Neural progenitor cell (in vitro differentiated cells): ENCODE results near the gene F8. TPM values are rescaled to one million over a fixed set of nuclear protein-coding genes. Genes with fewer than 3 reads are reported as not detected.
"Not testable (repeated sequence)": the region's sequence is repeated elsewhere in the genome, so short reads cannot be mapped to it uniquely, and the experiment has no call there.

ENCODE experiments used
- DNase-seq: peaks from one replicate; pipeline ENCODE4 v3.0.0-alpha.2; 2016; ENCODE audit warnings: low spot score
- H2AFZ ChIP-seq: fragments of 200-600 bp; sonication (generic); replicated peaks from 2 replicates; pipeline ENCODE4 v1.6.1; 2016; ENCODE audit warnings: antibody characterized with exemption
- H3F3A ChIP-seq: fragments of 200-600 bp; sonication (generic); 2 replicates; pipeline ENCODE4 v1.6.1; 2016; ENCODE audit warnings: antibody characterized with exemption, low read depth
- H3K27ac ChIP-seq: fragments of 200-600 bp; sonication (generic); 2 replicates; pipeline ENCODE4 v1.5.1; 2016; ENCODE audit warnings: mild to moderate bottlenecking
- H3K27me3 ChIP-seq: fragments of 200-600 bp; sonication (generic); 2 replicates; pipeline ENCODE4 v1.6.1; 2016; ENCODE audit warnings: mild to moderate bottlenecking, moderate library complexity
- H3K36me3 ChIP-seq: fragments of 200-600 bp; sonication (generic); 2 replicates; pipeline ENCODE4 v1.5.1; 2016
- H3K4me1 ChIP-seq: fragments of 200-600 bp; sonication (generic); 2 replicates; pipeline ENCODE4 v1.6.1; 2016; ENCODE audit warnings: mixed run types
- H3K4me2 ChIP-seq: fragments of 200-600 bp; sonication (generic); 2 replicates; pipeline ENCODE4 v1.6.1; 2016
- H3K4me3 ChIP-seq: fragments of 200-600 bp; sonication (generic); 2 replicates; pipeline ENCODE4 v1.5.1; 2016
- H3K79me2 ChIP-seq: fragments of 200-600 bp; sonication (generic); 2 replicates; pipeline ENCODE4 v1.6.1; 2016; ENCODE audit warnings: low read depth
- H3K9ac ChIP-seq: fragments of 200-600 bp; sonication (generic); 2 replicates; pipeline ENCODE4 v1.6.1; 2016
- H3K9me3 ChIP-seq: fragments of 200-600 bp; sonication (generic); 2 replicates; pipeline ENCODE4 v1.5.1; 2016; ENCODE audit warnings: low read depth
- H4K20me1 ChIP-seq: fragments of 200-600 bp; sonication (generic); 2 replicates; pipeline ENCODE4 v1.6.1; 2016; ENCODE audit warnings: low read depth
- H3K27ac Mint-ChIP-seq: 3 replicates; pipeline ENCODE4 v1.8.0; 2021; ENCODE audit warnings: mixed read lengths
- H3K27me3 Mint-ChIP-seq: 2 replicates; pipeline ENCODE4 v1.8.0; 2022; ENCODE audit warnings: low read depth, mild to moderate bottlenecking, inconsistent platforms, moderate library complexity, mixed read lengths; ENCODE audit not compliant: insufficient read depth
- H3K36me3 Mint-ChIP-seq: 3 replicates; pipeline ENCODE4 v1.8.0; 2021; ENCODE audit warnings: mixed read lengths
- H3K4me1 Mint-ChIP-seq: 3 replicates; pipeline ENCODE4 v1.8.0; 2021; ENCODE audit warnings: mixed read lengths
- H3K4me3 Mint-ChIP-seq: 3 replicates; pipeline ENCODE4 v1.8.0; 2021; ENCODE audit warnings: mild to moderate bottlenecking, moderate library complexity, mixed read lengths
- H3K9me3 Mint-ChIP-seq: 3 replicates; pipeline ENCODE4 v1.8.0; 2020; ENCODE audit warnings: mixed read lengths
- EZH2 ChIP-seq: fragments of 200-600 bp; sonication (generic); IDR thresholded peaks from 2 replicates; pipeline ENCODE4 v1.6.1; 2017; ENCODE audit warnings: antibody characterized with exemption, mild to moderate bottlenecking, moderate library complexity
- EZH2phosphoT487 ChIP-seq: fragments of 200-600 bp; sonication (generic); IDR thresholded peaks from 2 replicates; pipeline ENCODE4 v1.6.1; 2017; ENCODE audit warnings: antibody characterized with exemption
- total RNA-seq: library from RNA; depleted of rRNA; stranded (reverse); fragments of >200 nt; gene quantifications from 2 replicates; pipeline ENCODE4 v1.2.3, GENCODE V29; 2015; ENCODE audit warnings: low replicate concordance
- TF ChIP-seq, protein P1 (sequence below): fragments of 200-600 bp; sonication (generic); IDR thresholded peaks from 2 replicates; pipeline ENCODE4 v1.5.1; 2017; ENCODE audit warnings: antibody characterized with exemption, mild to moderate bottlenecking

The F8 gene
- total RNA-seq, 1 donor from 2014 or later = 4.8 TPM

DNA sequence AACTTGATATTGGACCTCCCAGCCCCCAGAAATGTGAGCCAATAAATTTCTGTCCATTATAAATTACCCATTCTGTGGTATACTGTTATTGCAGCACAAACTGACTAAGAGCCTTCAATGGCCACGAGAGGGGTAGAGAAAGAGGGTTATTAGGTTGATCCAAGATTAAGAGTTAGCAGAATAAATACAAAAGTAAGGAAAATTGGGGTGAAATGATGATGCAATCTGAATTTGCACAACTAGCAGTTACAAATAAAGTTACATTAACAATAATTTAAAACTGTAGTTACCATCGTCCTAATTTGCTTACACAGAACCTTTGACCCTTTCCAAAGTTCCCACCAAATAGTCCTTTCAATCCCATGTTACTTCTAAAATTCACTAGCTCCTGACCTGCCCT, 54.2 kb downstream of the F8 start:
- no peak overlapping the region for H3K4me3 Mint-ChIP-seq
- Histone ChIP-seq H3K4me1 (no peaks in the 10 kb centered on the region), H3K27me3 (no peaks in the 10 kb centered on the region), H3K9ac (no peak overlapping the region), H3K36me3 (no peaks in the 10 kb centered on the region), H3K4me3 (no peak overlapping the region), H4K20me1 (no peaks in the 10 kb centered on the region), H3K79me2 (no peaks in the 10 kb centered on the region), H3F3A (no peaks in the 10 kb centered on the region), H2AFZ (no peak overlapping the region), H3K4me2 (no peak overlapping the region), H3K9me3 (peaks cover 4% of the 10 kb centered on the region), H3K27ac (no peak overlapping the region)
- H3K27ac Mint-ChIP-seq = no peak overlapping the region
- no peaks in the 10 kb centered on the region for H3K36me3 Mint-ChIP-seq
- DNase-seq = no peak
- TF ChIP-seq EZH2 = no peak
- no peak for TF ChIP-seq EZH2phosphoT487
- TF ChIP-seq, protein P1, sequence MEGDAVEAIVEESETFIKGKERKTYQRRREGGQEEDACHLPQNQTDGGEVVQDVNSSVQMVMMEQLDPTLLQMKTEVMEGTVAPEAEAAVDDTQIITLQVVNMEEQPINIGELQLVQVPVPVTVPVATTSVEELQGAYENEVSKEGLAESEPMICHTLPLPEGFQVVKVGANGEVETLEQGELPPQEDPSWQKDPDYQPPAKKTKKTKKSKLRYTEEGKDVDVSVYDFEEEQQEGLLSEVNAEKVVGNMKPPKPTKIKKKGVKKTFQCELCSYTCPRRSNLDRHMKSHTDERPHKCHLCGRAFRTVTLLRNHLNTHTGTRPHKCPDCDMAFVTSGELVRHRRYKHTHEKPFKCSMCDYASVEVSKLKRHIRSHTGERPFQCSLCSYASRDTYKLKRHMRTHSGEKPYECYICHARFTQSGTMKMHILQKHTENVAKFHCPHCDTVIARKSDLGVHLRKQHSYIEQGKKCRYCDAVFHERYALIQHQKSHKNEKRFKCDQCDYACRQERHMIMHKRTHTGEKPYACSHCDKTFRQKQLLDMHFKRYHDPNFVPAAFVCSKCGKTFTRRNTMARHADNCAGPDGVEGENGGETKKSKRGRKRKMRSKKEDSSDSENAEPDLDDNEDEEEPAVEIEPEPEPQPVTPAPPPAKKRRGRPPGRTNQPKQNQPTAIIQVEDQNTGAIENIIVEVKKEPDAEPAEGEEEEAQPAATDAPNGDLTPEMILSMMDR = no peak
- H3K9me3 Mint-ChIP-seq = peaks cover 3% of the 10 kb centered on the region
- H3K4me1 Mint-ChIP-seq = no peaks in the 10 kb centered on the region
- no peaks in the 10 kb centered on the region for H3K27me3 Mint-ChIP-seq

DNA sequence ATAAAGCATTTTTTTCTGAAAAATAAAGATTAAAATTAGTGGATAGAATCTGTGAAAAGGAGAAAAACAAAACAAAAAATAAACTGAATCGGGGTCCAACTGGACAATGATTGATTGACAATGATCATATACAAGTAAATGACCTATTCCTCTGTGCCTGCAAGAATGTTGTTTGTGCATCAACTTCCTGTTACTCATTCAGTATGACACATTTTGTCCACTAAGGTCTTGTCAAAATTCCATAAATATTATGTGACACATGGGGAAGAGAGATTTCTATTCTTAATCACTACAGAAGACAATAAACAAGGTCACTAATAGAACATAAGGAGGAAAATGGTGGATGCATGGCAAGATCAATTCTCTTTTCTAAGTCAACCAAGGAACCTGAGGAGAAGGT, 54.9 kb downstream of the F8 start:
- Histone ChIP-seq H2AFZ (no peak overlapping the region), H3K27ac (no peak overlapping the region), H3K9ac (no peak overlapping the region), H3F3A (no peaks in the 10 kb centered on the region), H3K4me1 (no peaks in the 10 kb centered on the region), H3K4me2 (no peak overlapping the region), H3K9me3 (peaks cover 4% of the 10 kb centered on the region), H3K36me3 (no peaks in the 10 kb centered on the region), H3K27me3 (no peaks in the 10 kb centered on the region), H4K20me1 (no peaks in the 10 kb centered on the region), H3K4me3 (no peak overlapping the region), H3K79me2 (no peaks in the 10 kb centered on the region)
- DNase-seq = no peak
- peaks cover 3% of the 10 kb centered on the region for H3K9me3 Mint-ChIP-seq
- H3K27me3 Mint-ChIP-seq = no peaks in the 10 kb centered on the region
- no peaks in the 10 kb centered on the region for H3K36me3 Mint-ChIP-seq
- no peak overlapping the region for H3K4me3 Mint-ChIP-seq
- no peak overlapping the region for H3K27ac Mint-ChIP-seq
- TF ChIP-seq EZH2phosphoT487 = no peak
- TF ChIP-seq, protein P1 = no peak
- TF ChIP-seq EZH2 = no peak
- no peaks in the 10 kb centered on the region for H3K4me1 Mint-ChIP-seq

DNA sequence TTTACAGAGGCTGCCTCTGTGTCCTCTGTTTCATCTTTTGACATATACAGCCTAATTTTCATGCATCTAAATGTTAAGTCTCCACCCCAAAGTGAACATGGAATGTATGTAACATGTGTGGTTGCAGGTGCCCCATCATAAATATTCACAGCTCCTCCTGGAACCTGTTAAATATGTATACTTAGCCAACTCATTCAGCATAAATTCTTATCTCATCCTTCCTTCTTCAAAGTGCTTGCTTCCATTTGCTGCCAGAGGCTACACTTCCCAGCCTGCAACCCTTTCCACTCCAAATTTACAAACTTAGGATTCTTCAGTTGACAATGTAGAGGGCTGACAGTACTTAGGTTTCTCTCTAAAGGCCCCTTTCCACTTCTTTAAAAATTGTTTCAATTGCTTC, 60.6 kb downstream of the F8 start:
- no peak overlapping the region for H3K27ac Mint-ChIP-seq
- H3K27me3 Mint-ChIP-seq = no peaks in the 10 kb centered on the region
- no peak overlapping the region for H3K4me3 Mint-ChIP-seq
- H3K4me3 ChIP-seq = no peak overlapping the region
- H2AFZ ChIP-seq = no peak overlapping the region
- no peaks in the 10 kb centered on the region for H3K27me3 ChIP-seq
- no peaks in the 10 kb centered on the region for H3K9me3 ChIP-seq
- DNase-seq = no peak
- TF ChIP-seq, protein P1 = no peak
- TF ChIP-seq EZH2phosphoT487 = no peak
- TF ChIP-seq EZH2 = no peak
- H3K4me1 ChIP-seq = no peaks in the 10 kb centered on the region
- H3K79me2 ChIP-seq = no peaks in the 10 kb centered on the region
- H3K9ac ChIP-seq = no peak overlapping the region
- peaks cover 2% of the 10 kb centered on the region for H3K9me3 Mint-ChIP-seq
- H3K36me3 ChIP-seq = no peaks in the 10 kb centered on the region
- H3K27ac ChIP-seq = no peak overlapping the region
- H3F3A ChIP-seq = no peaks in the 10 kb centered on the region
- H3K4me2 ChIP-seq = no peak overlapping the region
- no peaks in the 10 kb centered on the region for H4K20me1 ChIP-seq
- no peaks in the 10 kb centered on the region for H3K36me3 Mint-ChIP-seq
- H3K4me1 Mint-ChIP-seq = no peaks in the 10 kb centered on the region

DNA sequence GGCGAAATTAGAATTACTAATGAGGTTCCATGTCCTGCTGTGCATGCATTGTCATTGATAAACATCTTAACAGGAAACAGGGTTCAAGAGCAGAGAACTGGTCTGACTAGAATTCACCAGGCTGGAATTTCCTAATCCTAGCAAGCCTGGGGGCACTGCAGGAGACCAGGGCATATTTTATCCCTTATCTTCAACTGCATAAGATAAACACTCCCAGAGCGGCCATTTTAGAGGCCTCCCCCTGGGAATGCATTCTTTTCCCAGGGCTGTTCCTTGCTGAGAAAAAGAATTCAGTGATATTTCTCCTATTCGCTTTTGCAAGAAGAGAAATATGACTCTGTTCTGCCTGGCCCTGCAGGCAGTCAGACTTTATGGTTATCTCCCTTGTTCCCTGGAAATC, 66.7 kb downstream of the F8 start:
- H3K27me3 ChIP-seq, H3K27me3 Mint-ChIP-seq, H3K36me3 Mint-ChIP-seq, H3K79me2 ChIP-seq, H3K4me3 ChIP-seq, H3K9me3 ChIP-seq, H3F3A ChIP-seq, H4K20me1 ChIP-seq, H3K36me3 ChIP-seq, H3K4me2 ChIP-seq, H2AFZ ChIP-seq, H3K9ac ChIP-seq, DNase-seq, H3K4me1 ChIP-seq, H3K4me3 Mint-ChIP-seq, H3K27ac ChIP-seq, H3K4me1 Mint-ChIP-seq, H3K27ac Mint-ChIP-seq: not testable (repeated sequence)
- H3K9me3 Mint-ChIP-seq = peaks cover 13% of the 10 kb centered on the region

DNA sequence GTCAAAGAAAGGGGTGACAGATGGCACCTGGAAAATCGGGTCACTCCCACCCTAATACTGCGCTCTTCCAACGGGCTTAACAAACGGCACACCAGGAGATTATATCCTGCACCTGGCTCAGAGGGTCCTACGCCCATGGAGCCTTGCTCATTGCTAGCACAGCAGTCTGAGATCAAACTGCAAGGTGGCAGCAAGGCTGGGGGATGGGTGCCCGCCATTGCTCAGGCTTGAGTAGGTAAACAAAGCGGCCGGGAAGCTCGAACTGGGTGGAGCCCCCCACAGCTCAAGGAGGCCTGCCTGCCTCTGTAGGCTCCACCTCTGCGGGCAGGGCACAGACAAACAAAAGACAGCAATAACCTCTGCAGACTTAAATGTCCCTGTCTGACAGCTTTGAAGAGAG, 83.3 kb downstream of the F8 start:
- H3F3A ChIP-seq, H3K36me3 ChIP-seq, H2AFZ ChIP-seq, DNase-seq, H3K79me2 ChIP-seq, H4K20me1 ChIP-seq, H3K4me3 ChIP-seq, H3K27me3 ChIP-seq, H3K9me3 ChIP-seq, H3K9ac ChIP-seq, H3K27ac ChIP-seq, H3K4me2 ChIP-seq, H3K27me3 Mint-ChIP-seq, H3K27ac Mint-ChIP-seq, H3K4me3 Mint-ChIP-seq, H3K36me3 Mint-ChIP-seq, H3K4me1 ChIP-seq, H3K4me1 Mint-ChIP-seq: not testable (repeated sequence)
- H3K9me3 Mint-ChIP-seq = peaks cover 13% of the 10 kb centered on the region

DNA sequence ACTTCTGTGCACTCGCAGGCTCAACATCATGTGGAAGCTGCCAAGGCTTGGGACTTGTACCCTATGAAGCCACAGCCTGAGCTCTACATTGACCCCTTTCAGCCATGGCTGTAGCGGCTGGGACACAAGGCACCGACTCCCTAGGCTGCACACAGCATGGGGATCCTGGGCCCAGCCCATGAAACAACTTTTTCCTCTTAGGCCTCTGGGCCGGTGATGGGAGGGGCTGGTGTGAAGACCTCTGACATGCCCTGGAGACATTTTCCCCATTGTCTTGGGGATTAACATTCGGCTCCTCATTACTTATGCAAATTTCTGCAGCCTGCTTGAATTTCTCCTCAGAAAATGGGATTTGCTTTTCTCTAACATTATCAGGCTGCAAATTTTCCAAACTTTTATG, 97.8 kb downstream of the F8 start:
- not testable (repeated sequence) for H3K36me3 ChIP-seq, H3K4me3 Mint-ChIP-seq, DNase-seq, H3K4me2 ChIP-seq, H4K20me1 ChIP-seq, H3K9me3 Mint-ChIP-seq, H3K4me3 ChIP-seq, H3K36me3 Mint-ChIP-seq, H3K9me3 ChIP-seq, H3K27ac Mint-ChIP-seq, H2AFZ ChIP-seq, H3K9ac ChIP-seq, H3K27ac ChIP-seq, H3K79me2 ChIP-seq, H3K4me1 ChIP-seq, H3K4me1 Mint-ChIP-seq, H3K27me3 Mint-ChIP-seq, H3K27me3 ChIP-seq, H3F3A ChIP-seq
